Mammary epithelial cell (primary cell): Measurements from ENCODE around the gene UNG.

ENCODE experiments used
- EZH2 ChIP-seq: IDR thresholded peaks from 2 replicates; pipeline ENCODE4 v1.6.1; 2012; ENCODE audit warnings: low read length, inconsistent platforms, borderline replicate concordance
- TF ChIP-seq, protein P1 (sequence below), 2 donors: IDR thresholded peaks in 1 of 2; conservative IDR thresholded peaks in 1 of 2; 2 replicates each; pipeline ENCODE4 v1.5.1; 2011 to 2012; ENCODE audit warnings: inconsistent platforms in 2 of 2, low read length in 2 of 2, mild to moderate bottlenecking in 2 of 2, control low read depth in 1 of 2, low read depth in 1 of 2; ENCODE audit not compliant: insufficient read depth in 1 of 2; ENCODE audit errors: extremely low read depth in 1 of 2

GRCh38 chr12:109151457-109151856 is 54.1 kb downstream of the UNG start:
- TF ChIP-seq, protein P1, sequence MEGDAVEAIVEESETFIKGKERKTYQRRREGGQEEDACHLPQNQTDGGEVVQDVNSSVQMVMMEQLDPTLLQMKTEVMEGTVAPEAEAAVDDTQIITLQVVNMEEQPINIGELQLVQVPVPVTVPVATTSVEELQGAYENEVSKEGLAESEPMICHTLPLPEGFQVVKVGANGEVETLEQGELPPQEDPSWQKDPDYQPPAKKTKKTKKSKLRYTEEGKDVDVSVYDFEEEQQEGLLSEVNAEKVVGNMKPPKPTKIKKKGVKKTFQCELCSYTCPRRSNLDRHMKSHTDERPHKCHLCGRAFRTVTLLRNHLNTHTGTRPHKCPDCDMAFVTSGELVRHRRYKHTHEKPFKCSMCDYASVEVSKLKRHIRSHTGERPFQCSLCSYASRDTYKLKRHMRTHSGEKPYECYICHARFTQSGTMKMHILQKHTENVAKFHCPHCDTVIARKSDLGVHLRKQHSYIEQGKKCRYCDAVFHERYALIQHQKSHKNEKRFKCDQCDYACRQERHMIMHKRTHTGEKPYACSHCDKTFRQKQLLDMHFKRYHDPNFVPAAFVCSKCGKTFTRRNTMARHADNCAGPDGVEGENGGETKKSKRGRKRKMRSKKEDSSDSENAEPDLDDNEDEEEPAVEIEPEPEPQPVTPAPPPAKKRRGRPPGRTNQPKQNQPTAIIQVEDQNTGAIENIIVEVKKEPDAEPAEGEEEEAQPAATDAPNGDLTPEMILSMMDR (conservative IDR thresholded peaks at IDR 0.05 in 1 of 2, IDR thresholded peaks at IDR 0.05 in 1 of 2; ENCODE audit: extremely low read depth in 1 of 2, insufficient read depth in 1 of 2, low read depth in 1 of 2, low read length in 2 of 2) = no peak
- no peak for TF ChIP-seq EZH2
